GM18861 (cell line): ENCODE measurements around the gene JCHAIN.
A peak's percentile ranks its signal among the peaks of the same experiment; 100 is the strongest.
"Not testable (repeated sequence)": the region's sequence is repeated elsewhere in the genome, so short reads cannot be mapped to it uniquely, and the experiment has no call there.

ENCODE experiments used
- ATAC-seq: cut with Tn5 transposase; IDR thresholded peaks from one replicate; pipeline ENCODE4 v1.9.1; 2021; ENCODE audit not compliant: unreplicated experiment

JCHAIN gene

DNA sequence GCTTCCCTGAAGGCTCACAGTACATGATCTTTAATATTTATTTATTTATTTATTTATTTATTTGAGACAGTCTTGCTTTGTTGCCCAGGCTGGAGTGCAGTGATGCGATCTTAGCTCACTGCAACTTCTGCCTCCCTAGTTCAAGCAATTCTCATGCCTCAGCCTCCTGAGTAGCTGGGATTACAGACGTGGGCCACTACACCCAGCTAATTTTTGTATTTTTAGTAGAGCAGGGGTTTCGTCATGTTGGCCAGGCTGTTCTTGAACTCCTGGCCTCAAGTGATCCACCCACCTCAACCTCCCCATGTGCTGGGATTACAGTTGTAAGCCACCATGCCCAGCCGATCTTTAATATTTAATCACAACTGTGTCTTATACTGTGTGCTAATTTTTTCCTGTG, 15.6 kb downstream of the JCHAIN start:
- ATAC-seq: not testable (repeated sequence)

DNA sequence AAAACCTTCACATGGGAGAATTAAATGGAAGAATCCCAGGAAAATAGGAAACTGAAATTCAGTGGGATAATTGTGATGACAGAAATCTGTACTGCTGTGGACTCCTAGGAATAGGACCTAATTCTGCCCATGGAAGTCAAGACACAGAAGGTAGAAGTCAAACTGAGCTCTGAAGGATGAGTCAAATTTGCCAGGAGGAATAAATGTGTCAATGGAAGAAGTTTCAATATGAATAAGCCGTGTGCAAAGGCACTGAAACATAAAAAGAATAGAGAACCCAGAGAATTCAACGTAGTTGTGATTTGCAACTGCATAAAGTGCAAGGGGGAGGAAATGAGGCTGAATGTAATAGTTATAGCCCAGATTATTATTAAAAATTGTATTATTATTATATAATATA, 26.1 kb downstream of the JCHAIN start:
- peak; percentile 47 for ATAC-seq

GRCh38 chr4:70637239-70637913, 28.9 kb downstream of the JCHAIN start:
- ATAC-seq: peak; percentile 48

- no peak for ATAC-seq
Measured at GRCh38 chr4:70634482-70634881, 31.8 kb downstream of the JCHAIN start.

- ATAC-seq: no peak
Measured at GRCh38 chr4:70632028-70632427, 34.3 kb downstream of the JCHAIN start.

- ATAC-seq: no peak
Measured at GRCh38 chr4:70630162-70630561, 36.1 kb downstream of the JCHAIN start.

DNA sequence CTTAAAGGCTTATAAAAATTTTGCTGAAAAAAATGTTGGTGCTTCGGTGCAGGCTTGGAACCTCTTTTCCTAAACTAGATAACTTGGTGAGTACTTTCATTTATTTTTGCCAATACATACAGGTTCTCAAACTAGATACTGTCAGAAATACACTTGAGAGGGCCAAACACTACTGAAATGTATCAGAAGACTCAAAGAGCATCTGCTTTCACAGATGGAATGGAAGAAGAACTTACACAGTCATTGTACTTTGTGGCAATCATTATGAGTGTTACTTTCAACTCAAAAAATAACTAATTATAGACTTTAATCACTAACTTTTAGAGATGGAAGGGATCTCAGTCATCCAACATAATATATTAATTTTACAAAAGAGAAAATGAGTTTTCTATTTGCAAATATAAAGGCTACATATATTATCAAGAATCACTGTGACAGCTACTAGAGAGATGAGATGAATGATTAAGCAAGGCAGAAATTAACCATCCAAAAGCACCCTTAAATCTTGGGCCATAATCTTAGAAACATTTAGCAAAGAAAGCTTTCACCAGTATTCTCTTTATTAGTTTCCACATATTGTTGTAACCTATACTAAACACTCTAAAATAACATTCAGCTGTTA, 36.7 kb downstream of the JCHAIN start:
- peak; percentile 56 for ATAC-seq

- no peak for ATAC-seq
Measured at GRCh38 chr4:70628444-70628843, 37.9 kb downstream of the JCHAIN start, which contains the start of gene ENAM. Gene ENAM, plus strand, starts transcription at chr4:70628744. Its CDS starts 757 bp downstream, at chr4:70629501.

- ATAC-seq: no peak
Measured at GRCh38 chr4:70627620-70628019, 38.7 kb downstream of the JCHAIN start.

DNA sequence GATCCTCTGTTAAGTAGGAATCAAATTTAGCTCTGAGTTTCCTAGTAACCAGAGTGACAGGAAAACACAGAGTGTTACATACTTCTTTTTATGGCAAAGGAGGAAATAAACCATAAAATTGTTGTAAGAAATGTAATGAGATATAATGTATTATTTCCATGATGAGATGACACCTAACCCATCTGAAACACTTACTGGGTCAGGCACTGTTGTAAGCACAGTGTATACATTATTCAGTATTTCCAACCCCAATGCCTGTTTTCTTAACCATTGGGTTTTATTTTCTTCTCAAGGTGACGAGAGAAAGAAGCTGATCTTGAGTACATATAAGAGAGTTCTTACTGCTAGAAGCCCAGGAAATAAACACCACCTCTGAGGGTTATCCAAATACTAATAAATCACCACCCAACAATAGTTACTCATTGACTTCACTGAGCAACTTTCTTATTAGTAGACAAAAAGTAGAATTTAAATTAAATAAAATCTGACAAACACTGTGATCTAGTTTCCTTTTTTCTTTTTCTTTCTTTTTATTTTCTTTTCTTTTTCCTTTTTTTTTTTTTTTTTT, 42.0 kb downstream of the JCHAIN start:
- no peak for ATAC-seq

DNA sequence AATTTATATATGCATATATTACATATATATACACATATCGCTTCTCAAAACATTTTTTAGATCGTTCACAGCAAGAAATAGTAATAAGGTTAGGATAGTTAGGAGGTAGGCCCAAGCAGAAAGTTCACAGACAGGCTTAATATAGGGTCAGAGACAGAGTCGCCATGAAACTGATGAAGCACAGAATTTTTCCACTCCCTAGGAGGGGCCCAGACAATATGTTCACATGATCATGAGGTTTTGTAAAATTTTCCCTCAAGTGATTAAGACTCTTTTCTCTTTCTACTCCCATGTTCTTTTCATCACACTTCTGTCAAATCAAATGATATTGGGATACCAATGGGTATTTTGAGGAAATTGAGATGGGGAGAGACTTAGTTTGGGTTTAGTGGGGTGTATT, 43.0 kb downstream of the JCHAIN start:
- ATAC-seq: no peak

DNA sequence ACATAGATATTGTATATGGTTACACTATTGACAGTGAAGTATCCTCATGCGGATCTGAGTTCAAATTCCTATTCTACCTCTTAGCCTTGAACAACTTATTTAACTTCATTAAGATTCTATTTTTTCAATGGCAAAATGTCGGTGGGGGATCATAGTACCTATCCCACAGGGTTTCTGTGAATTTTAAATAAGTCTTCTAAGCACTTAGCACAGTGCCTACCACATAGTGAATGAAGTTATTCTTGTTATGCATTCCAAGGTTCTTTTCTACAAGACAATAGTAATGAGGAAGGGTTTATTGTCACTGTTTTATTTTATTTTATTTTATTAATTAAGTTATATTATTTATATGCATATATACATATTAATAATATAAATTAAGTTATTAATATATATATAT, 46.5 kb downstream of the JCHAIN start:
- no peak for ATAC-seq

DNA sequence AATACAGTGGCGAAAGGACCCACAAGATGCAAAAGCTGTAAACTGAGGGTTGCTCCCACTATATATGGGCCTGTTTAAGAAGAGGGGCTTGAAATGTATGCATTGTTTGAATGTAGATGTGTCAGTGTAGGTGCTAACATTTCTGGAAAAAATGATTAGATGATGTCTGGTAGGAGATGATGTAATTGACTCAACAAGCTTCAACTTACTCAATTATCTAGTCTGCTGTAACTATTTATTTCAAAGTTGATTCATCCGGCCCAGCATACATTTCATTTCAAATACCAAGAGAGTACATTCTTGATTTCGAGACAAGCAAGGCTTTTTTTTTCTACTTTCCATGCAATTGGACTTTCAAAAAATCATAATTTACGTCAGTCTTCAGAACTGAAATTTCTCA, 47.0 kb downstream of the JCHAIN start:
- ATAC-seq: no peak

GRCh38 chr4:70614184-70614555, 52.1 kb downstream of the JCHAIN start:
- ATAC-seq: no peak

- ATAC-seq: peak; percentile 76
Measured at GRCh38 chr4:70613306-70614183, 52.8 kb downstream of the JCHAIN start.

GRCh38 chr4:70608324-70608723, 58.0 kb downstream of the JCHAIN start:
- ATAC-seq: no peak

DNA sequence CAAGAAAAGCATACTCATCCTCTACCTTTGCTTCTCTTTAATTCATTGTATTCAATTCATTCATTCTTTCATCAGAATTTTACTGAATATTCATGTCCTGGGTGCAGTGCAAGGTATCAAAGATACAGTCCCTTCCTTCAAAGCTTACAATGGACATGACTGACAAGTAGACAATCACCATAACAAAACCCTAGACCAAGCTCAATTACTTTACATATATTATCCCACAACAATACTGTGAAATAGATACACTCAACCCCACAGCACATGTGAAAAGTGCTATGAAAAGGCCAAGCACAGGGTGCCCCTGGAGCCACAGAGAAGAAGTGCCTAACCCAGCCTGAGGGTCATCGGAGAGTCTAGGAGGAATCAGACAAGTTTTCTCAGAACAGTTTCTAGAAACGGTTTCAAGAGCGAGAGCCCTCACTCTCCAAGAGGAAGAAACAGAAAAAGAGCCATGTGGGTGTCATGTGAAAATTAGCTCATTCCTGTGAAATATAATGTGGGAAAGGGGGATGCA, 58.9 kb downstream of the JCHAIN start:
- no peak for ATAC-seq

GRCh38 chr4:70606459-70606858, 59.8 kb downstream of the JCHAIN start:
- ATAC-seq: no peak
